GM18870 (cell line): Measurements from ENCODE around the gene CEND1.
"Not testable (repeated sequence)": the region's sequence is repeated elsewhere in the genome, so short reads cannot be mapped to it uniquely, and the experiment has no call there.

Experiments used
- ATAC-seq: cut with Tn5 transposase; IDR thresholded peaks from one replicate; pipeline ENCODE4 v1.9.1; 2021; ENCODE audit warnings: moderate library complexity; ENCODE audit not compliant: unreplicated experiment

The CEND1 gene

GRCh38 chr11:765025-765801, 24.7 kb downstream of the CEND1 start:
- no peak for ATAC-seq

- ATAC-seq = no peak
These were observed 25.4 kb downstream of the CEND1 start for GRCh38 chr11:764322-765024.

- no peak for ATAC-seq
These were observed 26.2 kb downstream of the CEND1 start for GRCh38 chr11:763549-764321.

- ATAC-seq = no peak
These were observed 26.8 kb downstream of the CEND1 start for GRCh38 chr11:763073-763463.

- ATAC-seq = no peak
These were observed 27.3 kb downstream of the CEND1 start for GRCh38 chr11:762421-763072.

GRCh38 chr11:761526-762108, 28.3 kb downstream of the CEND1 start:
- ATAC-seq = no peak

- no peak for ATAC-seq
These were observed 29.7 kb downstream of the CEND1 start for GRCh38 chr11:760236-760635.

GRCh38 chr11:749731-750130, 40.2 kb downstream of the CEND1 start:
- no peak for ATAC-seq

GRCh38 chr11:748007-748359, 41.9 kb downstream of the CEND1 start:
- no peak for ATAC-seq

GRCh38 chr11:747158-748006, 42.5 kb downstream of the CEND1 start, which contains the start of gene TALDO1:
TSS of gene TALDO1 (plus strand) at chr11:747464. CDS start at chr11:747482, 18 bp downstream.
- ATAC-seq = peak; percentile 74

GRCh38 chr11:746289-747157, 43.4 kb downstream of the CEND1 start:
- peak; percentile 40 for ATAC-seq

- no peak for ATAC-seq
These were observed 44.5 kb downstream of the CEND1 start for GRCh38 chr11:745428-745827.

- no peak for ATAC-seq
These were observed 47.2 kb downstream of the CEND1 start for GRCh38 chr11:742571-743201.

GRCh38 chr11:742156-742546, 47.7 kb downstream of the CEND1 start:
- no peak for ATAC-seq

- ATAC-seq = not testable (repeated sequence)
These were observed 52.0 kb downstream of the CEND1 start for GRCh38 chr11:737899-738298.

GRCh38 chr11:737366-737765, 52.5 kb downstream of the CEND1 start:
- no peak for ATAC-seq
